MCF 10A (cell line): ENCODE data around the gene CRELD2. TPM values are rescaled to one million over a fixed set of nuclear protein-coding genes. Genes with fewer than 3 reads are reported as not detected.

ENCODE experiments used
- BruUV-seq: library from RNA; stranded (reverse); fragments of 400-500 nt; replicated peaks from 2 replicates; lab custom pipeline; 2021; lab: Mats Ljungman, UMichigan
- CTCF ChIA-PET: fragments of 300-600 bp; sonication (Branson Sonifier 250); formaldehyde crosslinking; extraction: SDS; loops from one replicate; lab custom pipeline; 2021; ENCODE audit warnings: antibody characterized with exemption, inconsistent platforms; lab: Yijun Ruan, JAX
- POLR2A ChIA-PET: fragments of 300-600, 350-650 bp; sonication (Branson Sonifier 250); formaldehyde crosslinking; extraction: SDS; loops from one replicate; lab custom pipeline; 2020; ENCODE audit warnings: antibody characterized with exemption, inconsistent platforms; lab: Yijun Ruan, JAX
- DNase-seq: peaks from one replicate; pipeline ENCODE4 v3.0.0-alpha.2; 2018; ENCODE audit not compliant: unreplicated experiment
- H3K27ac Mint-ChIP-seq: one replicate; pipeline ENCODE4 v1.8.0; 2022; ENCODE audit warnings: mild to moderate bottlenecking, low read depth, mixed read lengths; ENCODE audit not compliant: unreplicated experiment
- H3K27me3 Mint-ChIP-seq: one replicate; pipeline ENCODE4 v1.8.0; 2022; ENCODE audit warnings: mixed read lengths; ENCODE audit not compliant: insufficient read depth, unreplicated experiment
- H3K36me3 Mint-ChIP-seq: one replicate; pipeline ENCODE4 v1.8.0; 2022; ENCODE audit warnings: mild to moderate bottlenecking, moderate library complexity, mixed read lengths; ENCODE audit not compliant: insufficient read depth, unreplicated experiment
- H3K4me1 Mint-ChIP-seq: one replicate; pipeline ENCODE4 v1.8.0; 2022; ENCODE audit warnings: mixed read lengths; ENCODE audit not compliant: insufficient read depth, unreplicated experiment
- H3K4me3 Mint-ChIP-seq: one replicate; pipeline ENCODE4 v1.8.0; 2022; ENCODE audit warnings: mild to moderate bottlenecking, moderate library complexity, mixed read lengths; ENCODE audit not compliant: unreplicated experiment
- H3K9me3 Mint-ChIP-seq: one replicate; pipeline ENCODE4 v1.8.0; 2022; ENCODE audit warnings: mixed read lengths; ENCODE audit not compliant: unreplicated experiment
- CTCF ChIP-seq: fragments of 200-600 bp; IDR thresholded peaks from one replicate; pipeline ENCODE4 v1.8.0; 2022; ENCODE audit warnings: antibody characterized with exemption, mild to moderate bottlenecking; ENCODE audit not compliant: unreplicated experiment
- intact Hi-C: fragments of 100-400 bp; cut with micrococcal nuclease; formaldehyde crosslinking; loops from 2 replicates; pipeline ENCODE4 v1.14.1; 2022
- total RNA-seq: library from RNA; stranded (reverse); gene quantifications from 2 replicates; pipeline ENCODE4 v1.2.3, GENCODE V29; 2022

Gene CRELD2
- total RNA-seq, 1 experiment from 2014 or later, result 70.7 TPM

GRCh38 chr22:49948958-49949913 lies 30.8 kb downstream of the CRELD2 start:
- Mint-ChIP-seq H3K9me3 (no peaks in the 10 kb centered on the region), H3K4me1 (peaks cover 22% of the 10 kb centered on the region), H3K36me3 (no peaks in the 10 kb centered on the region), H3K27ac (peak overlapping the region; percentile 84), H3K27me3 (no peaks in the 10 kb centered on the region), H3K4me3 (peak overlapping the region; percentile 76)
- no TSS peak for BruUV-seq
- ChIA-PET CTCF (interaction anchor here (0.6 to 4.2 kb wide), 3 partner anchors 16 to 441 kb away, joined by 3 to 16 read pairs (median 3); no protein-coding TSS in a partner anchor), POLR2A (interaction anchor here (1.3 to 6.2 kb wide), 5 partner anchors 10 to 79 kb away, joined by 4 to 55 read pairs (median 16); partner anchors contain the start of gene PIM3)
- no peak for TF ChIP-seq CTCF
- DNase-seq, result peak; percentile 93
- intact Hi-C loops, result no loop called here

GRCh38 chr22:49949914-49950292 lies 31.5 kb downstream of the CRELD2 start:
- CTCF ChIA-PET, result interaction anchor here (0.6 to 4.2 kb wide), 2 partner anchors 19 to 121 kb away, joined by 3 to 16 read pairs; no protein-coding TSS in a partner anchor
- BruUV-seq, result no TSS peak
- TF ChIP-seq CTCF, result no peak
- Mint-ChIP-seq H3K4me3 (peak overlapping the region; percentile 76), H3K4me1 (peaks cover 22% of the 10 kb centered on the region), H3K9me3 (no peaks in the 10 kb centered on the region), H3K36me3 (no peaks in the 10 kb centered on the region), H3K27ac (peak overlapping the region; percentile 84), H3K27me3 (no peaks in the 10 kb centered on the region)
- intact Hi-C loops, result no loop called here
- DNase-seq, result no peak
- POLR2A ChIA-PET, result interaction anchor here (0.6 to 6.2 kb wide), 7 partner anchors 11 to 358 kb away, joined by 3 to 73 read pairs (median 16); partner anchors contain the start of genes PIM3 and PLXNB2

- peak overlapping the region; percentile 88 for H3K27ac Mint-ChIP-seq
- TF ChIP-seq CTCF, result no peak
- DNase-seq, result no peak
- no peaks in the 10 kb centered on the region for H3K9me3 Mint-ChIP-seq
- intact Hi-C loops, result no loop called here
- POLR2A ChIA-PET, result interaction anchor here (0.6 to 6.2 kb wide), 9 partner anchors 11 to 358 kb away, joined by 3 to 73 read pairs (median 9); partner anchors contain the start of genes PIM3 and PLXNB2
- H3K36me3 Mint-ChIP-seq, result no peaks in the 10 kb centered on the region
- no peaks in the 10 kb centered on the region for H3K27me3 Mint-ChIP-seq
- H3K4me3 Mint-ChIP-seq, result peak overlapping the region; percentile 29
- H3K4me1 Mint-ChIP-seq, result peaks cover 22% of the 10 kb centered on the region
- BruUV-seq, result no TSS peak
- CTCF ChIA-PET, result interaction anchor here (0.6 kb wide), 1 partner anchor 121 kb away, joined by 3 read pairs; no protein-coding TSS in a partner anchor
Observed at GRCh38 chr22:49950396-49950994, 32.1 kb downstream of the CRELD2 start.
